ENCODE results near the gene ADH1C. TPM values are rescaled to one million over a fixed set of nuclear protein-coding genes. Genes with fewer than 3 reads are reported as not detected.

The ADH1C gene
- total and polyA plus RNA-seq, 9 of the 15 experiments (the other 6 are each of a cell fraction or from before 2014, with no cell fraction given) = 0.40 TPM; not detected in 8

- 0% methylated on average over 1 of the region's 1 CpG for WGBS (ENCODE audit: insufficient coverage, low coverage, missing lambda C conversion rate)
- ChIA-PET POLR2A (interaction anchor here (0.5 to 0.9 kb wide), 2 partner anchors 15 to 697 kb away, joined by 3 to 4 read pairs; no protein-coding TSS in a partner anchor), CTCF (ENCODE audit: low intra/inter-chr PET ratio) (no interaction called here)
- no peak overlapping the region for H3K4me2 ChIP-seq (ENCODE audit: insufficient read depth, low read length)
- no peak overlapping the region for H2AFZ ChIP-seq (ENCODE audit: low read depth, low read length)
- no peak for TF ChIP-seq NR2F6 (CRISPR knock-in tag; IDR thresholded peaks at IDR 0.05)
- TF ChIP-seq, protein P1, sequence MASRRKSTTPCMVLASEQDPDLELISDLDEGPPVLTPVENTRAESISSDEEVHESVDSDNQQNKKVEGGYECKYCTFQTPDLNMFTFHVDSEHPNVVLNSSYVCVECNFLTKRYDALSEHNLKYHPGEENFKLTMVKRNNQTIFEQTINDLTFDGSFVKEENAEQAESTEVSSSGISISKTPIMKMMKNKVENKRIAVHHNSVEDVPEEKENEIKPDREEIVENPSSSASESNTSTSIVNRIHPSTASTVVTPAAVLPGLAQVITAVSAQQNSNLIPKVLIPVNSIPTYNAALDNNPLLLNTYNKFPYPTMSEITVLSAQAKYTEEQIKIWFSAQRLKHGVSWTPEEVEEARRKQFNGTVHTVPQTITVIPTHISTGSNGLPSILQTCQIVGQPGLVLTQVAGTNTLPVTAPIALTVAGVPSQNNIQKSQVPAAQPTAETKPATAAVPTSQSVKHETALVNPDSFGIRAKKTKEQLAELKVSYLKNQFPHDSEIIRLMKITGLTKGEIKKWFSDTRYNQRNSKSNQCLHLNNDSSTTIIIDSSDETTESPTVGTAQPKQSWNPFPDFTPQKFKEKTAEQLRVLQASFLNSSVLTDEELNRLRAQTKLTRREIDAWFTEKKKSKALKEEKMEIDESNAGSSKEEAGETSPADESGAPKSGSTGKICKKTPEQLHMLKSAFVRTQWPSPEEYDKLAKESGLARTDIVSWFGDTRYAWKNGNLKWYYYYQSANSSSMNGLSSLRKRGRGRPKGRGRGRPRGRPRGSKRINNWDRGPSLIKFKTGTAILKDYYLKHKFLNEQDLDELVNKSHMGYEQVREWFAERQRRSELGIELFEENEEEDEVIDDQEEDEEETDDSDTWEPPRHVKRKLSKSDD (conservative IDR thresholded peaks at IDR 0.05; ENCODE audit: low read length) = no peak
- no peaks in the 10 kb centered on the region for H4K20me1 ChIP-seq (replicated peaks; ENCODE audit: control insufficient read depth, insufficient read depth, low read length)
- no peak overlapping the region for H3K9ac ChIP-seq (ENCODE audit: insufficient read depth in 1 of 2, low read depth in 2 of 2, low read length in 2 of 2)
- DNase-seq (ENCODE audit: extremely low read depth in 1 of 4, low spot score in 3 of 4) (no peak), FAIRE-seq (no peak), ATAC-seq (no peak)
- no peaks in the 10 kb centered on the region for H3K9me1 ChIP-seq (ENCODE audit: control insufficient read depth, insufficient read depth, low read length)
- intact Hi-C loops (cut with micrococcal nuclease) = no loop called here
- H3K79me2 ChIP-seq (ENCODE audit: control insufficient read depth, insufficient read depth, low read length) = no peaks in the 10 kb centered on the region
- in situ Hi-C loops (cut with MboI) = no loop called here
- H3K9me3 ChIP-seq (replicated peaks; ENCODE audit: control insufficient read depth, insufficient read depth, low read depth, low read length) = no peaks in the 10 kb centered on the region
- no peak overlapping the region for H3K4me3 ChIP-seq
- no peaks in the 10 kb centered on the region for H3K36me3 ChIP-seq (ENCODE audit: control insufficient read depth, insufficient read depth, low read length)
- no peak overlapping the region for H3K27ac ChIP-seq (ENCODE audit: extremely low read depth, low read depth, low read length)
- no TSS peak for BruUV-seq (replicated peaks)
- no peaks in the 10 kb centered on the region for H3K4me1 ChIP-seq (replicated peaks in 1 of 2; ENCODE audit: control insufficient read depth in 2 of 2, insufficient read depth in 2 of 2, low read length in 2 of 2)
- no peaks in the 10 kb centered on the region for H3K27me3 ChIP-seq (ENCODE audit: control insufficient read depth in 2 of 2, insufficient read depth in 2 of 2, low read length in 2 of 2)
Observed at GRCh38 chr4:99382745-99383360, 30.3 kb upstream of the ADH1C start.
